Glutamatergic neuron (in vitro differentiated cells): ENCODE data around the gene TSPAN4. TPM values are rescaled to one million over a fixed set of nuclear protein-coding genes. Genes with fewer than 3 reads are reported as not detected.

Source experiments
- DNase-seq: peaks from one replicate; pipeline ENCODE4 v3.0.0; 2022
- H3K27ac Mint-ChIP-seq: one replicate; pipeline ENCODE4 v1.8.0; 2020; ENCODE audit warnings: mild to moderate bottlenecking, mixed read lengths, inconsistent platforms; ENCODE audit not compliant: unreplicated experiment
- H3K27me3 Mint-ChIP-seq: one replicate; pipeline ENCODE4 v1.8.0; 2020; ENCODE audit warnings: mild to moderate bottlenecking, moderate library complexity, mixed read lengths, inconsistent platforms; ENCODE audit not compliant: unreplicated experiment
- H3K36me3 Mint-ChIP-seq: one replicate; pipeline ENCODE4 v1.8.0; 2020; ENCODE audit warnings: mild to moderate bottlenecking, mixed read lengths, inconsistent platforms; ENCODE audit not compliant: unreplicated experiment
- H3K4me1 Mint-ChIP-seq: one replicate; pipeline ENCODE4 v1.8.0; 2020; ENCODE audit warnings: mild to moderate bottlenecking, low read depth, mixed read lengths, inconsistent platforms; ENCODE audit not compliant: unreplicated experiment
- H3K4me3 Mint-ChIP-seq: one replicate; pipeline ENCODE4 v1.8.0; 2020; ENCODE audit warnings: mild to moderate bottlenecking, mixed read lengths, inconsistent platforms; ENCODE audit not compliant: unreplicated experiment
- H3K9me3 Mint-ChIP-seq: one replicate; pipeline ENCODE4 v1.8.0; 2020; ENCODE audit warnings: mild to moderate bottlenecking, moderate library complexity, mixed read lengths, inconsistent platforms; ENCODE audit not compliant: unreplicated experiment
- CTCF ChIP-seq: fragments of 200-600 bp; sonication (generic); IDR thresholded peaks from one replicate; pipeline ENCODE4 v1.5.0; 2021; ENCODE audit not compliant: partially characterized antibody, unreplicated experiment
- total RNA-seq: library from RNA; stranded (reverse); fragmentation: NEBNext Ultra II Directional; extraction: Animal tissue kit (Norgen Biotek cat#: 25700); gene quantifications from one replicate; pipeline ENCODE4 v1.2.1, GENCODE V29; 2021; ENCODE audit not compliant: unreplicated experiment

Gene TSPAN4
- total RNA-seq, 1 donor from 2014 or later, result 82.5 TPM

- Mint-ChIP-seq H3K27ac (no peak overlapping the region), H3K4me3 (no peak overlapping the region), H3K36me3 (no peaks in the 10 kb centered on the region), H3K4me1 (no peaks in the 10 kb centered on the region), H3K9me3 (peaks cover 3% of the 10 kb centered on the region), H3K27me3 (peaks cover 14% of the 10 kb centered on the region)
- DNase-seq, result no peak
- no peak for TF ChIP-seq CTCF
Observed at GRCh38 chr11:821512-822371, 20.9 kb upstream of the TSPAN4 start.

- TF ChIP-seq CTCF, result no peak
- Mint-ChIP-seq H3K36me3 (no peaks in the 10 kb centered on the region), H3K4me1 (peaks cover 8% of the 10 kb centered on the region), H3K4me3 (no peak overlapping the region), H3K27ac (no peak overlapping the region), H3K9me3 (peaks cover 3% of the 10 kb centered on the region), H3K27me3 (peaks cover 13% of the 10 kb centered on the region)
- peak; percentile 15 for DNase-seq
Observed at GRCh38 chr11:823441-824291, 19.0 kb upstream of the TSPAN4 start.

- Mint-ChIP-seq H3K4me1 (peaks cover 8% of the 10 kb centered on the region), H3K27me3 (peaks cover 13% of the 10 kb centered on the region), H3K9me3 (peaks cover 5% of the 10 kb centered on the region), H3K4me3 (no peak overlapping the region), H3K36me3 (no peaks in the 10 kb centered on the region), H3K27ac (no peak overlapping the region)
- DNase-seq, result peak; percentile 14
- TF ChIP-seq CTCF, result no peak
Observed at GRCh38 chr11:824292-824880, 18.3 kb upstream of the TSPAN4 start.

- Mint-ChIP-seq H3K27me3 (peaks cover 13% of the 10 kb centered on the region), H3K4me3 (no peak overlapping the region), H3K9me3 (peaks cover 5% of the 10 kb centered on the region), H3K4me1 (peaks cover 8% of the 10 kb centered on the region), H3K27ac (peak overlapping the region; percentile 17), H3K36me3 (no peaks in the 10 kb centered on the region)
- TF ChIP-seq CTCF, result no peak
- peak; percentile 15 for DNase-seq
Observed at GRCh38 chr11:824942-825341, 17.7 kb upstream of the TSPAN4 start.
